Fibroblast of skin of abdomen (primary cell): ENCODE measurements around the gene FYB1.
A peak's percentile ranks its signal among the peaks of the same experiment; 100 is the strongest.

Experiments used
- DNase-seq: peaks from one replicate; pipeline ENCODE4 v3.0.0-alpha.2; 2013

The FYB1 gene

DNA sequence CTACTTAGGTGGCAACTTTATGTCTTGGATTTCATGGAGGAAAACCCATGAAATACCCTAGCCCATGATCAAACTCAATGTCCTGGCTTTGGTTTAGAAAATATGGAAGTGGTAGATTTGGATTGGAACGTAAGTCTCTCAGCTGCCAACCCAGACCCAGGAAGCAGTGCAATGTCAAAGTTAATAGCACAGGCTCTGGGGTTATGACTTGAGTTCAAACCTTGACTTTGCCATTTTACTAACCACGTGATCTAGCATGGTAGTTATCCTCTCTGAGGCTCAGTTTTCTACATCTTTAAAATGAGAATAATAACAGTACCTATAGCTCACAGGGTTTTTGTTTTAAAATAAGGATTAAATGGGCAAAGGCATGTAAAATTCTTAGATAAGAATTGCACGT, 13.8 kb downstream of the FYB1 start:
- DNase-seq, result no peak

DNA sequence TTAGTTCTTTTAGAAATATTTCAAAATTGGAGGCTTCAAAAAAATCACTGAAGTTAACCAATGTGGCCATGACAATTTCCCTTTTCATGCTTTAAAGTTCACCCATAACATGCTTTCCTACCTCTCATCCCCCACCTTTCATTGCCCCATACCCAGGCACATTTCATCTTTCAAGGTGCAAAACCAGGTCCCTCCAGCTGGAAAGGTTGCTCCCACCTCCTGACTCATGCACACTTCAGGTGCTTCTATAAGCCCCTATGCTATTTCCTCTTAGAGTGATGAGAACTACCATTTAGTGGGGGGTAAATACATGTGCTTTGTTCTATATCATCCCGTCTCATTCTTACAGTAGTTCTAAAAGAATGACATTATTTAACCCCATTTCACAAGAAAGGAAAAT, 15.4 kb downstream of the FYB1 start:
- no peak for DNase-seq

DNA sequence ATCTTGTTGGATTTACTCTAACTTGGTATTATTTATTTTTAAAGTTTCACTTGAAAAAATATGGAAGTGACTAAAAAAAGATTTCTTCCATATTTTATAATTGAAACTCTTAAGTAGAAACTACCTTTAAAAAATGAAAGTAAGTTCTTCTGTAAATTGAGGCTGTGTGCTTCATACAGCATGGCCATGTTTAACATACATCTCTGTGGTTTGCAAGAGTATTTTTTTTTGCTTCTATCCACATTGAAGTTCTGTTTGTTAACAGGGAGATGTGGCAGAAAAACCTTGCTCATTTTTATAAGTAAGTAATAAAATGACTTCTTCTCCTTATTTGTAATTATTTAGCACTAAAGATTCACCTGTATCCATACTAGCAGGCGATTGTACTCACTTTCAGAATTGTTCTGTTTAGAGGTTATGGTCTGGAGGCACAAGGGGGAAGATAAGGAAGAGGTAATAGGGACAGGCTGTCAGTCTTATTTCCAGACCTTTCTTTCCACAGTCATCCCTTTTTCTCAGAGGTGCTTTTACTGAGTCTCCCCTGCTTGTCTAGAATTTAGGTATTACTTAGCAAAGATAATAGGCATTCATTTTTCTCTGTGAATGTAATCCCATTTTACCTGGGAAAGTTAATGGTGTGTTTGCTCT, 16.0 kb downstream of the FYB1 start:
- no peak for DNase-seq

DNA sequence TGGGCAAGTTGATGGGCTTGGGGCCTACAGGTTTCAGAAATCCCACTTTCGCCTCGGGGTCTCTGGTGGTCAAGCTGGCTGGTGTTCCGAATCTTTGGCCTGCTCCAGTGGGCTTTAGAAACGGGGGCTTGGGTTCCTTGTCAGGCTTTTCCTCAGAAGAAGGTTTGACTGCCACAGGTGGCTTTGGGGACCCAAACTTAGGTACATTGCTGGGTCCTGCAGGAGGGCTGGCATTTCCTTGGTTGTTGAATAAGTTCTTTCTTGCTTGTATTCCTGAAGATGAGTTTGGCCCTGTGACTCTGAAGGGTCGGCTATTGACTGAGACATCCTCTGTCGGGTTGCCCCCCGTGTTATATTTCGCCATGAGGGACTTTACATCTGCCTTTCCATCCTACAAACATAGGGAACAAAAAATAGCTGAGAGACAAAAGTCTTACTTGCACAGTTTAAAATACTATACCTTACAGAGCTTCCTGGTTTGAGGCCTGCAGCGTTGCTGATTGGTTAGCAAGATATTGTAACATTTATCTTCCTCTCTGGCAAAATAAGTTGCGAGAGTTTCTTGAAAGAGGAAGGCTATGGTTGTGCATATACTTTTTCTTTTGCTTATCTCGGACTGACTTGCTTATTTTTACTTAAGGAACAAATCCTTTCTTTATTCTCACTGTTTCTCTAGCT, 16.6 kb downstream of the FYB1 start:
- DNase-seq, result no peak

DNA sequence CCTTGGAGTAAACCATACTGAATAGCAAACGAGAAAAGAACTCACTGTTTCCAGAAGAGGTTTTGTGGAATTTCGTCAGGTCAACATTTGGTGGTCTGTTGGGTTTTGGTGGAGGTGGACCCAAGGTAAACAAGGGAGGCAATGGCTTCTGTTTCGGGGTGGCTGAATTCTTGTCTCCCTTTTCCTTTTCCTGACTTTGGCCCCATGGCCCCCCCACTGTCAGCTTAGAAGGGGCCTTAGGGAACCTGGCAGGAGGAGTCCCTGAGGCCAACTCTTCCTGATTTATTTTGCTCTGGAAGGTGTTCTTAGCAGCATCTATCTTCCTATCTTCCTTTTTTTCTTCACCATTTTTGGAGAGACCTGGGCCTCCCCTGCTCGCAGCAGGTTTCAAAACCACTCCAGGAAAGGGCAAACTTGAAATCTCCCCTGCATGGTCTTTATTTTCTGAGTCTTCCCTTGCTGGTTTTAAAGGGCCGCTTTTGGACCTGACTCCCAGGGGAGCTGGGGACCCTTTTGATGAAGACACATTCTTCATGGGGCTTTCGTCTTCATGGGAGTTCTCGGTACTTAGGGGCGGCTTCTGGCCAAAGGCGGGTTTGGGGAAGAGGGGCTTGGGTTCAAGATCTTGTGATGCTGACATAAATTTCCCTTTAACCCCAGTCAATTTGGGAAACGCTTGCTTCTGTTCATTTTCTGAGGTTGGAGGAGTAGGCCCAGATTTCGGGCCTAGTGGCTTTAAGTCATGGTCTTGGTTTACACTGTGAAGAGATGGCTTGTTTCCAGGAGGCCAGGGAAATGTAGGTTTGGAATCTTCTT, 17.4 kb downstream of the FYB1 start:
- no peak for DNase-seq

DNA sequence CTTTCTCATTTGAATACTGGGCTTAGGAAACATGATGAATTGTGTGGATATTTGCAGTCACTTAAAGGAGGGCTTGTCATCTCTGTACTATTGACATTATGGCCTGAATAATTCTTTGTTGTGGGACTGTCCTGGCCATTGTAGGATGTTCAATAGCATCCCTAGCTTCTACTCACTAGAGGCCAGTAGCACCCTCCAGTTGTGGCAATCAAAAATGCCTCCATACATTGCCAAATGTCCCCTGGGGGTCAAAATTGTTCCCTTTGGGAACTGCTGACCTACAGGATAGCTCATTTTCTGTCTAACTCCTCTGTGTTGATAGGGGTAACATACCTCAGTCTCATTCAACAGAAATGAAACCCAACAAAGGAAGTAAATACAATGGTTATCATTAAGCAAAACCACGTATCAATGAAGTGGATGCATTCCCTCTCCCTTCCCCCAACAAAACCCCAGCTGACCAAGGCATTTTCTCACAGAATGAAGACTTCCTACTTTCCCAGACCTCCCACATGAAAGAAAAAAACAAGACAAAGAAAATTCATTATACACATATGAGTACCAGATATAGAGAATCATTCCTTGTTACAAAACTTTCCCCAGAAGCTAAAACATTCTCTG, 18.1 kb downstream of the FYB1 start:
- DNase-seq, result no peak

DNA sequence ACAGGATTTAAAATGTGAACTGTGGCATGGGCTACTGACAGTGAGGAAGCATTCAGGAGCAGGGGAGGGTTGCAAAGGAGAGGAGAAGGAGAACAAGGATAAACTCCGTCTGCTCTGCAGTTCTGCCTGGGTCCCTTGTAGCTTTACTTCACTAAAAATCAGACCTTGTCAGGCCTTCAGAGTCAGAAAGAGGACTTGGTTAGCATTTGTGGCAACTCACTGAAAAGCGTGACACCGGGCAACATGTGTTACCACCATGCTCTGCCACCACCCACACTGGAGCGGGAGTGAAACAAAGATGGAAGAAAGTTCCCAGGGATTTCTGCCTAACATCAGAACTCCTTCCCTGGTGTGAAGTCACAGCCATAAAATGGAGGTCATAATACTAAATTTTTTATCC, 19.3 kb downstream of the FYB1 start:
- DNase-seq, result no peak

DNA sequence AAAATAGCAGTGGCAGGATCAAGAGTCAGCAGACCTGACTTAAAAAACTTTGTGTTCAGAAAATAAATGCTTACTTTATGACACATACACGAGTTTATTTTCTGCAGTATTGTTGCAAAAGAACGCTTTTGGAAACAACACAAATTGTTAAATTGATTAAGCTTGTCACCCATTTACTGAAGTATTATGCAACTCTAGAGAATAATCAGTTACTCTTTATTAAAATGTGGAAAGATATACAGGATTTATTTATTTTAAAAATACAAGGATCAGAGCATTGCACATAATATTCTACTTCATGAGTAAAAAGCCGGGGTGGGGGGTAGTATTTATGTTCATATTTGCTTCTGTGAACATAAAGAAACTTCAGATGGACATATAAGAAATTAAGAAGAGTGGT, 20.0 kb downstream of the FYB1 start:
- no peak for DNase-seq

DNA sequence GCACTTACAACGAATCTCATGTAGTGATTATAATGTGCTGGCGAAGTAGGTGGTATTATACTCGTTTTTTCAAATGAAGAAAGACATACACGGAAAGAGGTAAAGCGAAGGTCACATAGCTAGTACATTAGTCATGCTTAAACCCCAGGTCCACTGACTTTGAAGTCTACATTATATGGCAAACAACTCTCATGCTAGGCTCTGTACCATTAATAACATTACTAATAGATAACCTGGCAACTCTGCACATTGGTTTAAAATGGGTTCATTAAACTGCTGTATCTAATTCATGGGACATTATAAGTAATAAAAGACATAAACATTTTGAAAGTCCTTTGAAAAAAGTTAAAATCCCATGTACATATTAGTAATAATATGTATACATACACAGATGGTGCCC, 21.2 kb downstream of the FYB1 start:
- DNase-seq, result no peak

DNA sequence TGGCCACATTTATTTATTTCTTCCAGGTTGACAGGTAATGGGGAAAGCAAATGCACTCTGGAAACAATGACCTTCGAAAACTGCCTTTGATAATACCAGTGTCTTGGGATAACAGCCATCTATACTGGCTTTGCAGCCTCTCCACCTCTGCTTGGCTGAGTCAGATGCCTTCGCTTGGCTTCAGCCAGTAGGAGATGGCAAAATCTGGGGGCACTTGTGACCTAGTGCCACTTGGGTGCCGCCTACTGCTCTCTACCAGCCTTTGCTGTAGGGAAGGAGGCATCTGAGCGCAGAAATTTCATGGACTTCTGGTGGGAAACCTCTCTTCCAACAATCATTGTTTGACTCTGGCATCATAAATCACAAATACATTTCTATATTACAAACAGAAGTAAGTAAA, 21.8 kb downstream of the FYB1 start:
- no peak for DNase-seq

DNA sequence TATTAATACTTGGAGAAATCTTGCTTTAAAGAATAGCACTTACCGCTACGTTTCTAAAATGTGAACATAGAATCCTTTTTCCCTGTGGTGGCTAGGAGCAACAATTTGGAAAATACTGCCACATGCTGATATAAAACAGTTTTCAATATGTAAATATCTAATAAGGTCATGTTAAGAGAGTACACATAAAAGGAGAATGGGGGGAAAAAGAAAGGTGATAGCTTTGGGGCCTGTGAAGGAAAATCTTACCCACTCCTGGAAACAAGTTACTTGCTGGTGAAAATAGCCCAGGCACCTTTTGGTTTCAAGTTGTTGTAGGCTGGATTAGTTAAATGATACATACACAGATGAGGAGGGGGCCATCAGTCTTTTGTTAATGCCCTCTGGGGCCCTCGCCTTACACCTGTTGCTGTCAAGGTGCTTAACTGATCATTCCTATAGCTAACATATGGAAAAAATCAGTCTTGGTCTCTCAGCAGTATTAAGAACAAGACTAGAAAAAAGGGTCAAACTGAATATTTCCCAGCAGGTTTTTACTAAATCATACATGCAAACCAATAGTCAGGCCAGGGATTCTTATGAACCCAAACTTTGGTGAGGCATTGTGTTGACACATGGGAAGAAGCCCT, 24.1 kb downstream of the FYB1 start:
- DNase-seq, result no peak

DNA sequence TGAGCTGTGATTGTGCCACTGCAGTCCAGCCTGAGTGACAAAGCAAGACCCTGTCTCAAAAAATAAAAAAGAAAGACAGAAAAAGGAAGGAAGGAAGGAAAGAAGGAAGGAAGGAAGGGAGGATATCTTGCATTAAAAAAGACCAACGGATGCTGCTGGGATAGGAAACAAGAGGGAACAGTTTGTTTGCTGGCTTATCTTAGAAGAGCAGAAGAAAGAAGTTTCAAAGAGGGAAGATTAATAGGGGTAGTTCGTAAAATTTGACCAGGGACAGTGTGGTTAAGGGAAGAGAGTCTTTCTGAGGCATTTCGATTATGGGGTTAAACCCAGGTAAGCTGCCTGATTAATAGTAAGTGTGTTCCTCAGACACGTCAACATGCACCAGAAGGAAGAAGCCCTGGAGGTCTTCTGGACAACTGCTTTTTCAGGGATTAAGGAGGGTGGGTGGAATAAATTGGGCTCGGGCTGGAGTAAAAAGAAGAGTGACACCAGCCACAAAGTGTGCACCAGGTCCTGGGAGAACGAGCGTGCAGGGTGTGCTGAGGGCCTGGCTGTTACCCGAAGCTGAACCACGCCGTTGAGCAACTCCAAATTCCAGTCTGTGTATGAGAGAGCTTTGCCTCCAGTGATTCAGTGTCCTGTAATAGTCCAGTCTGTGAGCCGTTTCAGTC, 24.8 kb downstream of the FYB1 start:
- peak; percentile 79 for DNase-seq

DNA sequence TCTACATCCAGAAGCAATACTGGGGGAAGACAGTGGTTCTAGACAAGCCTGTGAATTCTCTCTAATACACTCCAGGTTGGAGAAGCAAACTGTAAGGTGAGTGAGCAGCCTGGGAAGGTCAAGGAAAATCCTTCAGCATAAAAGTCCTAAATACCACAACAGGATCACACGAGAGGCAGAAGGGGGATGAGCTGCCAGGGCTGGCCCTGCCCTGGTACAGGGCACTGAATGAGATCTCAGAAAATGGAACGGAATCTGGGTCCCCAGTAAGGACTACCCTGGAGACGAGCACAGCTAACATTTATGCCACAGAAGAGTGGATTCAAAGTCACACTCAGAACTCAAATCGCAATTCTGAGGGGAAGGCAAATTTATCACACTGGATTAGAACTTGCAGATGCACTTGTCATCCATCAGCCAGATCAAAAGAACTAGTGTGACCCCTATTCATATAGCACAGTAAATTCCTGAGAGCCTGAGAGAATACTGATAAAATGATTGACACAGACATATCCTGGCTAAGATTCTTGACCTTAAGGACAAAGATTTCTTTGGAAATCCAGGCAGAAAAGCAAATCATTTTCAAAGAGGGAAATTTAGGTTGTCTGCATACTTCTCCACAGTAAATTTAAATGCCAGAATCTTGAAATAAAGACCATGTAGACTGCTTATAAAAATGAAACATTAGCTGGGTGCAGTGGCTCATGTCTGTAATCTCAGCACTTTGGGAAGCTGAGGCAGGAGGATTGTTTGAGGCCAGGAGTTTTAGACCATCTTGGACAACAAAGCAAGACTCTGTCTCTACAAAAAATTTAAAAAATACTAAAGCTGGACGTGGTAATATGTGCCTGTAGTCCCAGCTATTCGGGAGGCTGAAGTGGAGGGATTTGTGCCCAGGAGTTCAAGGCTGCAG, 25.6 kb downstream of the FYB1 start:
- DNase-seq, result no peak

DNA sequence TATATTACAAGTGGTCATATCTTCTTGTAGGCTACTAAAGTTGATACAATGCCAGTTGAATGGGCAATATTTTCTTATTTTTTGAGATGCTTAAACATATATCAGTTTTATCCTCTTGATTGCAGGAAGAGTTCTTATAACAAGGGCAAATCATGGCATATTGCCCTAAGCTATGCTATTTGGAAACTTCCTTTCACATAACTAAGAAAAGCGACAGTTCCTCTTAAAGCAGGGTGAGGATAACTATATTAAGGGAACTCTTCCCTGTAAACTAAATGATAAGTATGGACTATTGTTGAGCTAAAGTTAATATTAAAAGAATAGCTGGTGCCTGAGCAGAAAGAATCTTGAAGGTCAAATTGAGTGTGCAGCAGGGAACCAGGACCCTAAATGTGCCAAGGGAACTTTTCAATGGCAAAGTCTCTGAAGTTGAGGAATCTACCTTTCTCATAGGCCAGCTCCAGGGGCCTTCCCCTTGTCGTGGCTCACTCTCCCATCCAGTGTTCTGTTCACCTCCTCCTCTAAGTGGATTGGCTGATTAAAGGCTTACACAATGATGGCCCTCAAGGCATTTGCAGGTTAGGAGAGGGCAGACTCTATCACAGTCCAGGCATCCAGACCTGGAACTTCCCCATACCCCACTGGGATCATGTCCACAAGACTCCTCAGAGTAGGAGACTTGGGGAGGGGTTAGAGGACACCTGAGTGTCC, 26.8 kb downstream of the FYB1 start:
- DNase-seq, result no peak

DNA sequence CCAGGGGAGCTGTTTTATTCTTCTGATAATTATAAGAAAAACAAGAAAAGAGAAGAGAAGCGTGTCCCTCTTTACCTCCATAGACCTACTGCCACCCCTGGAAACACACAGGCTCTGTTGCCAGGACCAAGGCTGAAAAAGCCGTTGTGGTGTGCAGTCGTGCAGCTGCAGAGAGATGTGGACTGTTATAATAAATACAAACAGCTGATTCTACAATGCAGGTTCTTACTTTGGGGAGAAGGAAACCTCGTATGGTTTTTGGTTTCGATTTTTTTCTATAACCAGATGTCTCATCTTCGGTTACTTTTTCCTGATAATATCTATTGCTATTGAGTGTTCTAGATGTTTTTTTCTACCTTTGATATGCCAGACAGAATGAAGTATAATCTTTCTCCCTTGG, 28.1 kb downstream of the FYB1 start:
- no peak for DNase-seq

DNA sequence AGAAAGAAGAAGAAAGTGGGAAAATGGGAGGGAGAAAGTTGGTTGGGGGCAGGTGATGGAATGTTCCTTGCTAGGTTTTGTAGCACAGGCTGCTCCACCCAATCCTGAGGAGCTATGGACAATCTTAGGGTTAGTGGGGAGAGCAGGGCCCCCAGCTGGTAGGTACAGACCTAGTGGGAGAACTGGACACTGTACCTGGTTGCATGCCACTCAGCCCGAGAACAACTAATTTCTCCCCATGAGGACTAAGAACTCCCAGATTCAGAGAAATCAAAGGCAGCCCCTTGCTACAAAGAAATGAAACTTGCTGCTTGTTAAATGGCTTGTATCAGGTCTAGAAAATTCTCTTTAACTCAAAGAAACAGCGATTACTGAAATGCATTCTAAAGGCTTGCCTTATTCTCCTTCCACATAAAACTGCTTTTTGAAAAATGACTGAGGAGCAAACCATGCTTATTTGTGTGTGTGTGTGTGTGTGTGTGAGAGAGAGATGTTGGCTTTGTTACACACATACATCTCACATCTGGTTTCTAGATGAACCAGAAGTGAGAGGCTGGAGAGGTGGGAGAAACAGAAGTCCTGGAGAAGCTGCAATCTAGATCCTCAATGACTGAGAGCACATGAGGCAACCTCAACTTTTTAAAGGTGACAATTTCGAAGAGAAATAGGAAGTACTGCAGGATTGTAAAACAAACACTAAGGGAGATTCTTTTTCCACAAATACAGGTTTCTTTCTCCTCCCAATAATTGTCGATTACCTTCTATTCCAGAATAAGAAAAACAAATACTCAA, 28.9 kb downstream of the FYB1 start:
- no peak for DNase-seq

DNA sequence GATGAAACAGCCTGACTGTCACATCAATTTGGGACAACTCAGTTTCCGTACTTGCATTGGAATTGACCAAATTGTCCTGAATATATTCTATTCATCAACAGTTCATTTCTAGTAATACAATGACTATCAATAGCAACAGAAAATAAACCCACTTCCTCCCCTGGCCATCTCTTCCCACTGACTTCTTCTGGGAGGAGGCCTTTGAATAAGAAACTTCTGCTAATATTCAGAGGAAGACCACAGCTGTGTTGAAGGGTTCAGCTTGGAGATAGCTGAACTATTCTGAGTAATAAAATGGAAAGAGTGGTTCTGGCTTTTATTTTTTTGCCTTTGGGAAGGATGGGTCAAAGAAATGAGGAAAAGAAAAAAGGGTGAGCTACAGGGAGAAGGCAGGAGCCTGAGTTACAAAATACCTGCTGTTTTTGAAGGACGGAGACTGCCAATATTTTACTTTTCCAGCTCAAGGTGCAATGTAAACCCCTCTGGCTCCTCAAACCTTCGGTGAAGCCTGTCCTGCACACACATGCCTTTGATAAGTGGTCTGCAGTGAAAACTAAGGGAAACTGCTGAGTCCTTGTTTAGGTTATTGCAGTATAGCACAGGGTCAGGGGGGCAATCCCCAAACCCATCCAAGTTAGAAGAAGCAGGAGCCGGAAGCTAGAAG, 29.9 kb downstream of the FYB1 start:
- no peak for DNase-seq

DNA sequence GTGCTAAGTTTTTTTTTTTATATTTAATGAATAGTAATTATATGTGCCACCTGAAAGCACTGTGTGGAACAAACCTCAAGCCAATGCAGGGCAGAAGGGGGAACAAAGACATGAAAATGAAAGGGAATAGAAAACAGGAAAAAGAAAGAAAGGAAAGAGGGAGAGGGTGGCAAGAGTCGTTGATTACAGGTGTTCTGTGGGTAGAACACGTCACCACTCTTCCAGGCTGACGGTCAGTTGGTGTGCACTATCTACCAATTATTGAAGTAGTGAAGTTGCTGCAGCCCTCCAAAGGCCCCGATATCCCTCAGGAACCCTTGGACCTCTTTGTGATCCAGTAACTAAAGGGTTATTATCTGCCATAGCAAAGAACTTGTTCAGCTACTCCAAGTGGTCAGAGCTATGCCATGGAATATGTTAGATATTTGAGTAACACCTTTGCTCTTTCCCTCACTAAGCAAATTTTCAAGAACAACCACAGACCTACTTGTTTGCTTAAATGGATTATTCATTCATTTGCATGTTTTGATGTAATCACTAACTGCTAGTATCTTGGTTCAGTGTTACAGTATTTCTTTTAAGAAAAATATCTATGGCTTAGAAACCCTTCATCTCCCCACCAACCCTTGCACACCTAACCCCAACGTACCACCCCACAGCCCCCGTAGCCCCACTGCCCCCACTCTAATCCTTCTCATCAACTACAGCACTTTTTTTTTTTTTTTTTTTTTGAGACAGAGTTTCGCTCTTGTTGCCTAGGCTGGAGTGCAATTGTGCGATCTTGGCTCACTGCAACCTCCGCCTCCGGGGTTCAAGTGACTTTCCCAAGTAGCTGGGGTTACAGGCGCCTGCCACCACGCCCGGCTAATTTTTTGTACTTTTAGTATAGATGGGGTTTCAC, 31.3 kb downstream of the FYB1 start:
- DNase-seq, result no peak
